HG03045 (cell line): ENCODE measurements around the gene CYP27C1.

Source experiments
- ATAC-seq: cut with Tn5 transposase; IDR thresholded peaks from one replicate; pipeline ENCODE4 v1.9.1; 2021; ENCODE audit warnings: mild to moderate bottlenecking, moderate library complexity; ENCODE audit not compliant: unreplicated experiment

Gene CYP27C1

GRCh38 chr2:127195140-127196074 lies 24.7 kb downstream of the CYP27C1 start:
- ATAC-seq = no peak

DNA sequence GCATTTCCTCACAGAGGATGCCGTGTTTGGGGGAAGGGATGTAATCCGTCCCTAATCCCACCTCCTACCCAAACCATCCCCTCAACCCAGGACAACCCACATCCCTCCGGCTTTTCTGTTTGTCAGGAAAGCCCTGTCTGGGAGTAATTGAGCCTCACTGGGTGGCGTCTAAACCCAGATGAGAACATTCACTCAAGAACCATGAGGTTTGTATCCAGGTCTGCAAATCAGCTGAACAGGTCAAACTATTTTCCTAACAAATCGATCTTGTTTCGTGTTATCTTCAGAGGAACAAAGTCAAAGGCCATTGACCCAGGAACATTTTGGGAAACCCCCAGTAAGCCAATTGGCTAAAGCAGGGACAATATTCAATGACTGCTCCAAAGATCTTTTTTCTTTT lies 25.7 kb downstream of the CYP27C1 start:
- ATAC-seq = no peak

DNA sequence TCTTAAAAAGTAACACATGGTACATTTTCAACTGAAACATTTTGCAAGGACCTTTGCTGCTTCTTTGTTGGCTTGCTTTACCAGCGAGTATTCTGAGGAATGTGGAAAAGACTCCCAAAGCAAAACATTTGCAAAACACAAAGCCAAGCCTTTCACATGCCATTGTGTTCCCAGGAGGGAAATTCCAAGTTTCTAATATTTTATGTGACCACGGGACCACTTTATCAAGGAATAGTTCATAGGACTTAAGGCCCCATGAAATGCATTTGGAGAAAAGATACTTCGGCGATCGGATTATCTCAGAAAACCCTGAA lies 26.2 kb downstream of the CYP27C1 start:
- no peak for ATAC-seq

DNA sequence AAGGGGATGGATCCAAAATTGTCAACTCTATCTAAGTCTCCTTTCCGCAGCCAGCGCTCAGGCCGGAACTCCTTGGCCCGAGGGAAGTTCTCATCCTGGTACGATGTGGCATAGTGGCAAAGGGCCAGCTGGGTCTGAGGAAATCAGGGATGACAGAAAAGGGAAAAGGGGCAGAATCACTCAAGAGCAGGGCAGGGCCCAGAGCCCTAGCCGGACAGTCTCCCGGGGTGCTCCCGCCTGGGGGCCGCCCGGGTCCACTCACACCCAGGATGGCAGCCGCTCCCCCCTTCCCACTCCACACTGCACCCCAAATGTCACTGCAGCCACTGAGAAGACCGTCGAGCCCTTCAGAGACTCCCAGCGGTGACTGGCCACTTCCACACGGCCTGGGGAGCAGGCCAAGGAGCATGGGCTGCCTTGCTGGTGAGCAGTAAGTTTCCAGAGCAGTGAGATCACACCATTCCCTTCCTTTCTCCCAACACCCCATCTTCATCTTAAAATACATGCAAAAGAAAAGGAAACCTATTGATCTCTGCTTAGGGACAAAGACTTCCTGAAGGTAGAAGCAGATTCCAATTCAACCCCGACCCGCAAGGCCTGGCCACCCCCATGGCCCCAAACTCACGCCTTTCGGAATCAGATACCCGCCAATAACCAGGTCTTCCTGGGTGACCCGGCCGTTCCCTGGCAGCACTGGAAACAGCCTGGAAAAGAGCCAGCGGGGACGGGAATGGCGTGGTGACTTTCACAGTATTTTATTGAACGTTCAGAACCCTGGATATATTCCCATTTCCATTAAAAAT lies 26.7 kb downstream of the CYP27C1 start:
- ATAC-seq = no peak

DNA sequence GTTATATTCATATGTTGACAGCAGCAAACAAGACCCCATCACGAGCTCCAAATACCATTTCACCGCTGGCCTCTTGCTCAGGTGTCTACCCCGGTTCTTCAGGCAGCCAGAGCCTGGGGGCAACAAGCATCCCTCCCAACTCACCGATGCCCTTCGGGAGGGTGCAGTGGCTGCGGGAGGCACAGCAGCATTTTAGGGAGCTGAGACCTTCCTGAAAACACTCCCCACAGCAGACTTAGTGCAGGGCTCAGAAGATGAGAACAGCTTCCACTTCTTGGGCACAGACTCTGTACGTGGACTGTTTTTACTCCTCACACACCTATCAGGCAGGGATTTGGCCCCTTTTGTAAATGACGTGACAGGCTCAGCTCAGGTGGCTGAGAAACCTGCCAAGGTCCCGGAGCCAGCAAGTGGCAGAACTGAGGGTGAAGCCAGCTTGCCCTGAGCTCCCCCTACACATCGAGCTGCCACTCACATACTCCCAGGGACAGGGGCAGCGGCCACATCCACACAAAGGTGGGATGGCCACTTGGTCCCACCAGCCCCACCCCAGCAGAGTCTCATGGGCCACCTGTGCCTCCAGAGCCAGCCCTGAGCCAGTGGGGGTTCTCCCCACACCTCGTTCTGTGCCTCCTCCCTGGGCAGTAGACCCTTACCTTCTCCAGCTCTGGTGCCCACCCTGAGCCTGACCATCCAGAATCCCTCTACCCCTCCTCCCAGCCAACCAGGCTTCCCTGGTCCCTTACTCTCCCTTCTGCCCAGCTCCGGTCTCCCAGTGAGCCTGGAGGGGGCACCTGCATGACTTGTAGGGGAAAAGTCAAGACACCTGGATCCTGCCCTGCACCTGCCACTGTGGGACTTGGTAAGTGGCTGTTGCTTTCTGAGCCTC lies 28.5 kb downstream of the CYP27C1 start:
- no peak for ATAC-seq

- no peak for ATAC-seq
Measured at GRCh38 chr2:127188797-127189196, 31.3 kb downstream of the CYP27C1 start.

- no peak for ATAC-seq
Measured at GRCh38 chr2:127187831-127188230, 32.3 kb downstream of the CYP27C1 start.

GRCh38 chr2:127187081-127187775 lies 32.9 kb downstream of the CYP27C1 start:
- no peak for ATAC-seq

DNA sequence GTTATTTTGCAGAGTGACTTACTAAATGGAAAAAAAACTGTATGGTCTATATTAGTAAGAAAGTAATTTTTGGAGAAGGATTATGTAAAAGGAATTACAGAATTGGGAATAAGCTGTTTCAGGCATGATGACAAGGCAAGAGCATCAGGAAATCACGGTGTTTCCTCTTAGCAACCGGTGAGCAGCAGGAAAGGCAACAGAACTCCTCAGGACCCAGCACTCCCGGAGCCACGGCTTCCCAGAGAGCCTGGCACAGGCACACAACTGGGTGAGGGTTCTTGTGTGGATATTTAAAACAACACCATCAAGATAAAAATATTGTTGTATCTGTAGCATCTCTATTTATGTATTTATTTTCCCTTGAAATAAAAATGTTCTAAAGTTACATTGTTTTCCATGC lies 34.4 kb downstream of the CYP27C1 start:
- no peak for ATAC-seq

DNA sequence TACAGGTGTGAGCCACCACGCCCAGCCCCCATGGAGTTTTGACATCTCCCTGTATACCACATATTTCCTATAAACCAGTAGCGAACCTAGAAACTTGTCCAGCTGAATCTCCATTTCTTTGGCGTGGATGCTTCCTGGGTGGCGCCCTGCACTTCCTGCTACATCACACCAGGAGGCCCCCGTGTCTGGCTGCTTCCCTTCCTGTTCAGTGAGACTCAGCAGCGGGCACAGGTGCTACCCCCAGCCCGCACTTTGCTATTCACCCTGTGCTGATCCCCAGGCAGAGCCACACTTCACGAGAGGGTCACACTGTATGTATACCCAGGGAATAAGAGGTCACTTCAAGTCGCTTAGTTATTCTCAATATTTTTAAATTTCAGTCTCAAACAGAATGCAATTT lies 35.0 kb downstream of the CYP27C1 start:
- no peak for ATAC-seq

- no peak for ATAC-seq
Measured at GRCh38 chr2:127183771-127184170, 36.3 kb downstream of the CYP27C1 start.

DNA sequence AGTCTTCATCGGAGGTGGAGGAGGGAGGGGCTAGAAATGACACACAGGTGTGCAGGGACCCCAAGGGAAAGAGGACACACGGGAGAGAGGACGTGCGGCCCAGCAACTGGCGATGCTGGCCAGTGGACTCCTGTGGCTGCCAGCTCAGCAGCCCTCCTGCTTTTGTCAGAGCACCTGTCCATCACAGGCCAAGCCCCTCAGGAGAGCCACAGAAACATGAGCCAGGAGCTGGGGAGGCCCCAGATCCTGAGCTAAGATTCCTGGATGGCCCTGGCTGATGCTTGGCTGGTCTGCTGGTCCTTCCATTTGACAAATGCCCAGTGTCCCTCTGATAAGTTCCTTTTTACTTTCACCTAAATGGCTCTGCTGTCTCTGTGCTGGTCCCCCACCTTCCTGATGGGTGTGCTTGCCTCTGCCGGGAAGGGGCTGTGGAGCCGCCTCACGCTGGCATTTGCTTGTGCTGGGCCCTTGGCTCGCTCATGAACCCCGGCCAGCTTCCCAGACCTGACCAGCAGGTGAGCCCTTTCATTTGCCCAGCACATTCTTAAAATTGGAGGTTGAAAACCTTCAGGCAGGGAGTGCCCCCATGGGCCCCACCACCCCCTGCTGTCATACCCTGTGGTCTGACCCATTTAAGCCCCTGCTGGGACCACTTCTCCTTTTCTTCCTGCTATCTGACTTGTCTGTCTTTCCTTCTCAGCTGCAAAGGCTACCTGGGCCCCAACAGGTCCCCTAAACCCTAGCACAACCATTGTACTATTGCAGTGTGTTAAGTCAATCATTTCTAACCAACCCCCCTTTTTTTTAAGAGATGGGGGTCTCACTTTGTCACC lies 37.3 kb downstream of the CYP27C1 start:
- no peak for ATAC-seq

DNA sequence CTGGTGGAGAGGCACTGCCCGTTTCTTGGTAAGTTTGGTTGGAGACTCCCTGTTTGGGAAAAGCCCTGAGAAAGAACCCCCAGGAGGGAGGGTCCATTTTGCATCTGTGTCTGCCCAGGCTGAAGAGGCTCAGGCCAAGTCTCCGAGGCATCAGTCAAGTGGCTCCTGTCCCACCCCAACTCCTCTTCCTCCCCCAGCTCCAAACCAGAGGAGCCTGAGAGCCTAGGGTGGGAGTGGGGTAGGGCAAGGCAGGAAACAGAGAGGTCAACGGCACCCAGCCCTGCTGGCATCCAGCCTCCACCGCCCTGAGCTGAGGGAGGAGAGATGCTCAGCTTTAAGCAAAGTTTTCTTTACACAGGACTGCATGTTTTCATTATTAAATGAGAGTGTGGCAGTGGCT lies 38.2 kb downstream of the CYP27C1 start:
- no peak for ATAC-seq

GRCh38 chr2:127179766-127180165 lies 40.3 kb downstream of the CYP27C1 start:
- ATAC-seq = no peak

DNA sequence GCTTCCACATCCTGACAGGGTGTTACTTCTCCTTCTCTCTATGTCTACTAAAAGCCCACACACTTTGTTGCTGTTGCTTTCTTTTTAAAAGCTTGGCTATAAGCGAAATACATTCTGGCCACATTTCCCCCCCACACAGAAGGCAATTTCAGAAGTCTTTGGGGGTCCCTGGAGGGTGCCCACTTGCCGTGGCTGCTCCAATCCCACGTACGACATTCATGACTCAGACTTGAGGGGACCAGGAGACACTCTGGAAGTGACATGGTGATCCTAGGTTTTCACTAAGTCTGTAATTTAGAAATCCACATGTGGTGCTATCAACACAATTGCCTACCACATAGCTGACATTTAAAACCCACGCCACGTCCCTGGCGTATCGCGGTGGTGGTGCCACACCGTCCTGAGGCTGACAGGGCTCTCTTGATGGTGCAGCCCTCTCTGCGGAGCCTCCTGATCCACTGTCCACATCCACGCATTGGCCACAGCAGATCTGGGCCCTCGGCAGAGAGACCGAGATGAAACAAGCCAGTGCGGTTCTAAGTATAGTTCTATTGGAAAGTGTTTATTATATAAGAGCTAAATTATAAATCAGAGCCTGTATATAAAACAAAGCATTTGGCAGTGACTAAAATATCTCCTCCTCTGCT lies 42.4 kb downstream of the CYP27C1 start:
- no peak for ATAC-seq

DNA sequence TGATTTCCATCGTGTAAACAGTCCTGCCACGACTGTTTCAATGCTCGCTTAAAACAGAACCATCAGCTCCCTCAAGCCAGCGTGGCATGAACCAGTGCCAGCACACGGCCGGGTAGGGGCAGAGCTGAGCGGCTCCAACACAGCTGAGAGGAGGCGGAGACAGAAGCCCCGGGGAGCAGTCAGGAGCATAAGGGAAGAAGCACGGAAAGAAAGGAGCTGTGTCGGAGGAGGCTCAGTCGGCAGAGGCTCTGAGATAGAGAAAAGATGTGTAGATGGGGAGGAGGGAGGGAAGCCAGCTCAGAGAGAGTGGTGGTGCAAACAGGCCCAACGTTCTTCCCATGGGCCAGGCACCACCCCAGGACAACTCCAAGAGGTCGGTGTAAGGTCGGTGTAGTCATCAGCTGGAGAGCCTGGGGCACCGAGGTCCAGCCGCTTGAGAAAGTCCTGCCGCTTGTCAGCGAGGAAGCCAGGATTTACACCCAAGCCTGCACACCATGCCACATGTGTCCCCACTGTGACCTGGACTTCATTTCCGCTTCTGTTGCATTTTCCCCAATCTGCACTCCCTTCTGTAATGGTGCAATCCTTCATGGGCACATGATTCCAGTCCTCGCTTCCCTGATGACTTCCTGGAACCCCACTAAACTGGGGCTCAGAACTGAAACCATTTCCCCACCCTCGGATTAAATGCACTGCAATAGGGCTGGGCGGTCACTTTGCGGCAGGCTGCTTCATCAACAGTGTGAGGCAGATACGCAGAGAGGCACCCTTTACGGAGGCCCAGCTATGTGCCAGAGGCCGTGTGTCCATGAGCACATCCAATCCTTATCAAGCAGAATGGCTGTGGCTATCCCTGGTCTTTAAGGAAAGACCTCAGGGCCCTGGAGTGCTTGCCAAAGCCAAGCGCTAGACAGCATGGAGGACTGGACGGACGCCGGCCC lies 43.5 kb downstream of the CYP27C1 start:
- ATAC-seq = no peak

GRCh38 chr2:127175751-127176354 lies 44.2 kb downstream of the CYP27C1 start:
- no peak for ATAC-seq
